Endodermal cell (in vitro differentiated cells): ENCODE data around the gene LMOD3. TPM values are rescaled to one million over a fixed set of nuclear protein-coding genes. Genes with fewer than 3 reads are reported as not detected.

Experiments used
- DNase-seq: peaks from one replicate; pipeline ENCODE4 v3.0.0-alpha.2; 2017
- H3K27ac ChIP-seq: 2 replicates; pipeline ENCODE4 v1.5.1; 2013; ENCODE audit warnings: mild to moderate bottlenecking, low read depth, low read length, moderate library complexity
- H3K27me3 ChIP-seq: 2 replicates; pipeline ENCODE4 v1.6.1; 2013; ENCODE audit warnings: mild to moderate bottlenecking, low read length, moderate library complexity; ENCODE audit not compliant: insufficient read depth, control insufficient read depth, poor library complexity, severe bottlenecking
- H3K36me3 ChIP-seq: 2 replicates; pipeline ENCODE4 v1.7.0; 2013; ENCODE audit warnings: mild to moderate bottlenecking, low read length, moderate library complexity; ENCODE audit not compliant: control insufficient read depth, insufficient read depth
- H3K4me1 ChIP-seq: one replicate; pipeline ENCODE4 v1.7.0; 2013; ENCODE audit warnings: low read length; ENCODE audit not compliant: control insufficient read depth, insufficient read depth
- H3K4me3 ChIP-seq: 2 replicates; pipeline ENCODE4 v1.5.1; 2013; ENCODE audit warnings: mild to moderate bottlenecking, low read length, moderate library complexity
- H3K9ac ChIP-seq: 2 replicates; pipeline ENCODE4 v1.6.1; 2013; ENCODE audit warnings: mild to moderate bottlenecking, low read length, moderate library complexity; ENCODE audit not compliant: poor library complexity, severe bottlenecking; ENCODE audit errors: extremely low read depth
- H3K9me3 ChIP-seq: 2 replicates; pipeline ENCODE4 v1.6.1; 2013; ENCODE audit warnings: mild to moderate bottlenecking, low read length, moderate library complexity; ENCODE audit not compliant: control insufficient read depth
- H3K27ac Mint-ChIP-seq: 2 replicates; pipeline ENCODE4 v1.8.0; 2020; ENCODE audit warnings: mixed read lengths
- H3K27me3 Mint-ChIP-seq: 2 replicates; pipeline ENCODE4 v1.8.0; 2021; ENCODE audit warnings: mild to moderate bottlenecking, mixed read lengths; ENCODE audit not compliant: insufficient read depth
- H3K36me3 Mint-ChIP-seq: 2 replicates; pipeline ENCODE4 v1.8.0; 2020; ENCODE audit warnings: low read depth, mixed read lengths
- H3K4me1 Mint-ChIP-seq: 2 replicates; pipeline ENCODE4 v1.8.0; 2020; ENCODE audit warnings: mixed read lengths
- H3K4me3 Mint-ChIP-seq: 2 replicates; pipeline ENCODE4 v1.8.0; 2020; ENCODE audit warnings: mild to moderate bottlenecking, moderate library complexity, mixed read lengths
- H3K9me3 Mint-ChIP-seq: 2 replicates; pipeline ENCODE4 v1.8.0; 2020; ENCODE audit warnings: mild to moderate bottlenecking, mixed read lengths
- CTCF ChIP-seq: fragments of 200-600 bp; sonication (generic); conservative IDR thresholded peaks from 2 replicates; pipeline ENCODE4 v1.5.0; 2021; ENCODE audit warnings: antibody characterized with exemption, mild to moderate bottlenecking
- WGBS, 2 experiments: methylation state at CpG; one replicate each; pipeline versions ENCODE4 v1.1.5 to v1.1.7; 2013; ENCODE audit warnings: missing lambda C conversion rate in 2 of 2, mixed read lengths in 1 of 2; ENCODE audit not compliant: insufficient coverage in 1 of 2, insufficient read length in 1 of 2; 5-methylcytosine and 5-hydroxymethylcytosine counted together
- total RNA-seq, 2 donors: library from RNA; stranded (reverse); fragmentation: NEBNext Ultra II Directional in 1 of 2; extraction: Animal tissue kit (Norgen Biotek cat#: 25700) in 1 of 2; gene quantifications; 2 replicates in 1 of 2; 3 replicates in 1 of 2; pipeline ENCODE4 v1.2.1, GENCODE V29; 2021

The LMOD3 gene
- total RNA-seq, 2 donors from 2014 or later = not detected

DNA sequence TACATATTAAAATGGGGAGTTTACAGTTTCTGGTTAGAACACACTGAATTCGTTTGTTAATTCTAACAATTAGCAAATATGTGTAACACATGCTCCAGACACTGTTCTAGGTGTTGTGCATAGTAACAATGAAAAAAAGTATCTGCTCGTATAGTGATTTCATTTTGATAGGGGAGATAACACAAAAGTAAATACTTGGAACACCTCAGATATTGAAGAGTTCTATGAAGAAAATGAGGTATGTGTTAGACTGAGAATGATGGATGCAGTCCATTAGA is 63.5 kb downstream of the LMOD3 start:
- Mint-ChIP-seq H3K4me3 (no peak overlapping the region), H3K27me3 (no peaks in the 10 kb centered on the region), H3K36me3 (peaks cover 73% of the 10 kb centered on the region), H3K4me1 (no peaks in the 10 kb centered on the region), H3K27ac (no peak overlapping the region), H3K9me3 (no peaks in the 10 kb centered on the region)
- H3K36me3 ChIP-seq = peaks cover 93% of the 10 kb centered on the region
- DNase-seq = no peak
- H3K4me1 ChIP-seq = no peaks in the 10 kb centered on the region
- TF ChIP-seq CTCF = no peak
- H3K4me3 ChIP-seq = no peak overlapping the region
- 83 to 96% methylated on average over 1 to 2 of the region's 2 CpGs for WGBS, 2 experiments
- no peaks in the 10 kb centered on the region for H3K27me3 ChIP-seq
- H3K9me3 ChIP-seq = peaks cover 11% of the 10 kb centered on the region
- no peak overlapping the region for H3K27ac ChIP-seq
- no peak overlapping the region for H3K9ac ChIP-seq

- no peak for TF ChIP-seq CTCF
- peaks cover 93% of the 10 kb centered on the region for H3K36me3 ChIP-seq
- WGBS, 2 experiments = 90 to 100% methylated on average over 1 to 3 of the region's 3 CpGs
Measured at GRCh38 chr3:69058180-69058946, 64.0 kb downstream of the LMOD3 start.

More at GRCh38 chr3:69058180-69058946, 64.0 kb downstream of the LMOD3 start:
- Mint-ChIP-seq H3K27me3 (no peaks in the 10 kb centered on the region), H3K36me3 (peaks cover 69% of the 10 kb centered on the region), H3K27ac (no peak overlapping the region), H3K4me1 (no peaks in the 10 kb centered on the region), H3K9me3 (no peaks in the 10 kb centered on the region), H3K4me3 (no peak overlapping the region)
- Histone ChIP-seq H3K4me1 (no peaks in the 10 kb centered on the region), H3K27me3 (no peaks in the 10 kb centered on the region), H3K9me3 (peaks cover 11% of the 10 kb centered on the region), H3K4me3 (no peak overlapping the region), H3K27ac (no peak overlapping the region), H3K9ac (no peak overlapping the region)
- no peak for DNase-seq

Other genes starting within 250 kb of the LMOD3 start
- under 1 TPM; 0.42 to 0.73 TPM for gene TAFA4, start 190.0 kb downstream of the LMOD3 start, total RNA-seq
- gene EOGT, start 108.9 kb downstream of the LMOD3 start, total RNA-seq = 10 to 100 TPM; 22.2 to 42.8 TPM
- 10 to 100 TPM; 25.6 to 31.3 TPM for gene TMF1, start 70.3 kb downstream of the LMOD3 start, total RNA-seq
- gene UBA3, start 42.2 kb downstream of the LMOD3 start, total RNA-seq = 10 to 100 TPM; 74.6 to 76.6 TPM
- gene ARL6IP5, start 37.7 kb downstream of the LMOD3 start, total RNA-seq = 10 to 100 TPM; 20.6 to 28.7 TPM